ENCODE results near the gene GNG12.

- TF ChIP-seq RARB (CRISPR knock-in tag; IDR thresholded peaks at IDR 0.05) (no peak), ZNF8 (CRISPR knock-in tag; IDR thresholded peaks at IDR 0.05) (no peak), TCF4 (CRISPR knock-in tag; IDR thresholded peaks at IDR 0.05; ENCODE audit: borderline replicate concordance) (no peak), TSHZ2 (CRISPR knock-in tag; IDR thresholded peaks at IDR 0.05) (no peak), SNAI2 (CRISPR knock-in tag; IDR thresholded peaks at IDR 0.05) (no peak), BACH2 (CRISPR knock-in tag; IDR thresholded peaks at IDR 0.05; ENCODE audit: borderline replicate concordance) (no peak), ARNTL (CRISPR knock-in tag; IDR thresholded peaks at IDR 0.05; ENCODE audit: borderline replicate concordance, low read depth) (no peak), POU6F1 (CRISPR knock-in tag; IDR thresholded peaks at IDR 0.05; ENCODE audit: borderline replicate concordance, low read depth) (no peak), CREB5 (CRISPR knock-in tag; IDR thresholded peaks at IDR 0.05; ENCODE audit: low read depth) (no peak), ZFP30 (CRISPR knock-in tag; IDR thresholded peaks at IDR 0.05) (no peak), OSR1 (CRISPR knock-in tag; IDR thresholded peaks at IDR 0.05) (no peak), GLIS3 (CRISPR knock-in tag; IDR thresholded peaks at IDR 0.05) (no peak), ZNF565 (CRISPR knock-in tag; conservative IDR thresholded peaks at IDR 0.05; ENCODE audit: low read depth) (no peak), ZNF70 (CRISPR knock-in tag; IDR thresholded peaks at IDR 0.05) (no peak)
Measured at GRCh38 chr1:67818162-67818561, 15.1 kb downstream of the GNG12 start.
